ENCODE results near the gene VASN.
A peak's percentile ranks its signal among the peaks of the same experiment; 100 is the strongest.

GRCh38 chr16:4350787-4351659 is 20.6 kb upstream of the VASN start, which contains the start of gene PAM16:
- TF ChIP-seq CTCF (IDR thresholded peaks at IDR 0.05) (peak; percentile 28), EZH2 (IDR thresholded peaks at IDR 0.05) (no peak), EZH2phosphoT487 (IDR thresholded peaks at IDR 0.05) (no peak)

Measured in neural progenitor cell (in vitro differentiated cells).